NT2/D1 (cell line): ENCODE data around the gene GOT1.

Experiments used
- DNase-seq: peaks from one replicate; pipeline ENCODE4 v3.0.0-alpha.2; 2011; ENCODE audit warnings: low read depth, low spot score
- H3K27me3 ChIP-seq: 2 replicates; pipeline ENCODE4 v1.6.0; 2011; ENCODE audit warnings: mild to moderate bottlenecking; ENCODE audit not compliant: insufficient read length, insufficient read depth
- H3K36me3 ChIP-seq: 2 replicates; pipeline ENCODE4 v1.6.1; 2011; ENCODE audit warnings: mild to moderate bottlenecking, low read length, mixed read lengths; ENCODE audit not compliant: insufficient read depth, insufficient read length
- H3K4me1 ChIP-seq: 2 replicates; pipeline ENCODE4 v1.5.1; 2011; ENCODE audit not compliant: insufficient read depth, insufficient read length
- H3K4me3 ChIP-seq: 2 replicates; pipeline ENCODE4 v1.5.1; 2011; ENCODE audit warnings: low read depth; ENCODE audit not compliant: insufficient read length
- H3K9ac ChIP-seq: 2 replicates; pipeline ENCODE4 v1.6.0; 2011; ENCODE audit warnings: low read depth; ENCODE audit not compliant: insufficient read length
- H3K9me3 ChIP-seq: 2 replicates; pipeline ENCODE4 v1.5.1; 2011; ENCODE audit warnings: mild to moderate bottlenecking, low read length; ENCODE audit not compliant: insufficient read depth
- SUZ12 ChIP-seq: IDR thresholded peaks from 2 replicates; pipeline ENCODE4 v1.6.1; 2011; ENCODE audit not compliant: insufficient read length, insufficient read depth; ENCODE audit errors: extremely low read depth
- YY1 ChIP-seq: IDR thresholded peaks from 2 replicates; pipeline ENCODE4 v1.6.1; 2011; ENCODE audit not compliant: insufficient read length, insufficient read depth
- ZNF274 ChIP-seq: IDR thresholded peaks from 2 replicates; pipeline ENCODE4 v1.6.1; 2011; ENCODE audit warnings: mild to moderate bottlenecking, low read depth, low read length

The GOT1 gene

GRCh38 chr10:99430451-99431189 lies at the start of gene GOT1:
GOT1 (minus strand) TSS chr10:99430624; CDS start chr10:99430565, 59 bp downstream.
- TF ChIP-seq SUZ12, result no peak
- no peak for TF ChIP-seq YY1
- no peak for TF ChIP-seq ZNF274
- peak within 1 kb of the TSS; percentile 88 for H3K4me3 ChIP-seq
- H3K27me3 ChIP-seq, result no peaks in the 10 kb centered on the region
- H3K9ac ChIP-seq, result peak within 1 kb of the TSS; percentile 90
- DNase-seq, result peak; percentile 93
- no peaks in the 10 kb centered on the region for H3K4me1 ChIP-seq
- H3K9me3 ChIP-seq, result no peaks in the 10 kb centered on the region
- peaks cover 17% of the 10 kb centered on the region for H3K36me3 ChIP-seq

DNA sequence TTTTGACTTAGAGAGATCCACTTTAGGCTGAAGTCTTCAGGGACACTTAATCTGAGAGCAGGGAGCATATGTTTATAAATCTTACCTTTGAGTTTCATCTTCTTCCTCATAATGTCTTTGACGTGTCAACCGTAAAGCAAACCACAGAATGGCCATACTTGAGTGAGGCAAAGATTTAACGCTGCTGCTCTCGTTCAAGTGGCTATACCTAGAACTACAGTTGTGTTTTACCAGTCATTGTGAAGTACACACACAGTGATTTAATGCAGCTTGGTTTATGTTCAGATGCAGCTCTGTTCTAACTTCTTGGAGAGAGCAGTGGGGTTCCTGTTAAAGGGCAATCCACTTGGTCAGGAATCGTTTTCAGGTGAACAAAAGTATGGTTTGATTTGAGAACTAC lies 39.9 kb upstream of the GOT1 start:
- Histone ChIP-seq H3K9ac (no peak overlapping the region), H3K4me1 (no peaks in the 10 kb centered on the region), H3K9me3 (no peaks in the 10 kb centered on the region), H3K4me3 (no peak overlapping the region), H3K27me3 (no peaks in the 10 kb centered on the region), H3K36me3 (no peaks in the 10 kb centered on the region)
- TF ChIP-seq YY1, result no peak
- TF ChIP-seq SUZ12, result no peak
- TF ChIP-seq ZNF274, result no peak
- no peak for DNase-seq

DNA sequence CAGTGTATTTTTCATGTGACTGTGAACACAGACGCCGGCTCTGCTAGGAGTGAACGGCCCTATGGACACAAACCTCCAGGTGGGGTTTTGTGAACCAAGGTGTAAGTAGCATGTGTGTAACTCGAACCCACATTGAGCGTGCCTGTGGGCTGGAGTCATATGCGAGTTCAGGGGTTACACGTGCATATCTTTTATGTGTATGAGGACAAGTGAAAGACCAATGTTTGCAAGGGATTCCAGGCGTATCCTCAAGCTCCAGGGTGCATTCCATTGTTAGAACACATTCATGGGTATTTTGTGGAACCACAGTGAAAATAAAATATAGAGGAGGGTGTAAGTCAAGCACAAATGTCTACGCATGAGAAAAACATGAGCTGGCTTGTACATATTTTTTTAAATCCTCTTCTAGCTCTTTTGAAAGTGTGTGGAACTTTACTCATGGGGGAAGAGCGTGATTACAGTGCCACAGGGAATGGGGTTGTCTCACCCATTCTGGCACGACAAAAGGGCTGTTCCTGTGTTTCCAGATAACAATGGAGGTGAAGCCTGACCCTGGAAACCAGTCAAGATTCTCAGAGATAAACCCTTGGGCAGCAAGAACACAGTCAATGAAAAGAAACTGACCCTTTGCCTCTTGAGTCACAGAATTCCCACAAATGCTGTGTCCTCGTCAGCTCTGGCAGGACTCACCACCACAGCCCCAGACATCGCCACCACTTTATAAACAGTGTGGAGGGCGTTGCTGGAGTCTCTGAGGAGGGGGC lies 37.0 kb upstream of the GOT1 start:
- H3K27me3 ChIP-seq, result no peaks in the 10 kb centered on the region
- no peak overlapping the region for H3K9ac ChIP-seq
- DNase-seq, result no peak
- TF ChIP-seq SUZ12 (no peak), ZNF274 (no peak)
- H3K4me1 ChIP-seq, result no peaks in the 10 kb centered on the region
- no peak overlapping the region for H3K4me3 ChIP-seq
- H3K36me3 ChIP-seq, result no peaks in the 10 kb centered on the region
- no peaks in the 10 kb centered on the region for H3K9me3 ChIP-seq

DNA sequence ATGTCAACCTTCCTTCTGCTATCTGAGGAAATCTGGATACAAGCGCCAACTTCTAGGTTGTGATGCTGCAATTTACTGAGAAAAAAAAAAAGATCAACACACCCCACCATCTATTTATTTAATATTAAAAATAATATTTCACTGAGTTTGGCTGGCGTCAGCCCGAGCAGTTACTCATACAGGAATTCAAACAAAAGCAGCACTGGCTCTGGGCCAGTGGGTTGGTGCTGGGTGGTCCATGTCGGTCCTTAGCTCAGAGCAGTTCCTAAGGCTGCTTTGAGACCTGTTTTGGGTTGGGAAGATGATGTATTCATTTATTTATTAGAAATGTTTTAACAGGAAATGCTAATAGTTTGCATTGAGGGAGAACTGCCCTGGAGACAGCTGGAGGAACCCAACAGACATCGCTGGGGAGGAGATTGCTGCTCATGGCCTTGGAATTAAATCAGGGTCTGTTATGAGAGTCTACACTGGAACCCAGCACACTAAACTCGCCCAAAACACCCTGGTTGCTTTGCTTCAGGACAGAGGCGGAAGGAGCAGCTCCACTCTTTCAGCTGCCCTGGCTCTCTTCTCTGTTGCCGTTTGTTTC lies 36.3 kb upstream of the GOT1 start:
- Histone ChIP-seq H3K27me3 (no peaks in the 10 kb centered on the region), H3K4me1 (no peaks in the 10 kb centered on the region), H3K9me3 (no peaks in the 10 kb centered on the region), H3K4me3 (no peak overlapping the region), H3K36me3 (no peaks in the 10 kb centered on the region), H3K9ac (no peak overlapping the region)
- DNase-seq, result no peak
- TF ChIP-seq YY1, result no peak
- no peak for TF ChIP-seq SUZ12
- no peak for TF ChIP-seq ZNF274

DNA sequence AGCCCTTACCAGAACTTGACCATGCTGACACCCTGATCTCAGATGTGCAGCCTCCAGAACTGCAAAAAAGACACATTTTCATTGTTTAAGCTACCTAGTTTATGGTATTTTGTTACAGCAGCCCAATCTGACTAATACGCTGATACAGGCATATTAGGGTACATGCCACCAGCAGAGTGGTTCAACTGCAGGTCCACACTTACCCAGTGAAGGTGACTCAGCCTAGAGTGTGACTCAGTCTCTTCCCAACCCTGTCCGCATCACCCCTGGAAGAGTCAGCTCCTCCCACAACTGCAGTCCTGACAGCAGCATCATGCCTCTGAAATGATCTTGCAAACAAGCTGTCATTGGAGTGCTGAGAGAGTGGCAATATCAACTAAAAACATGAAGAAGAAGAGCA lies 30.8 kb upstream of the GOT1 start:
- no peak overlapping the region for H3K9ac ChIP-seq
- H3K27me3 ChIP-seq, result no peaks in the 10 kb centered on the region
- no peaks in the 10 kb centered on the region for H3K4me1 ChIP-seq
- no peaks in the 10 kb centered on the region for H3K36me3 ChIP-seq
- no peak for DNase-seq
- no peak overlapping the region for H3K4me3 ChIP-seq
- TF ChIP-seq ZNF274 (no peak), SUZ12 (no peak), YY1 (no peak)
- H3K9me3 ChIP-seq, result no peaks in the 10 kb centered on the region

- Histone ChIP-seq H3K9me3 (no peaks in the 10 kb centered on the region), H3K36me3 (no peaks in the 10 kb centered on the region), H3K27me3 (no peaks in the 10 kb centered on the region), H3K4me1 (no peaks in the 10 kb centered on the region), H3K4me3 (no peak overlapping the region), H3K9ac (no peak overlapping the region)
- DNase-seq, result no peak
- TF ChIP-seq YY1 (no peak), SUZ12 (no peak), ZNF274 (no peak)
These were observed 29.6 kb upstream of the GOT1 start for GRCh38 chr10:99460070-99460469.

DNA sequence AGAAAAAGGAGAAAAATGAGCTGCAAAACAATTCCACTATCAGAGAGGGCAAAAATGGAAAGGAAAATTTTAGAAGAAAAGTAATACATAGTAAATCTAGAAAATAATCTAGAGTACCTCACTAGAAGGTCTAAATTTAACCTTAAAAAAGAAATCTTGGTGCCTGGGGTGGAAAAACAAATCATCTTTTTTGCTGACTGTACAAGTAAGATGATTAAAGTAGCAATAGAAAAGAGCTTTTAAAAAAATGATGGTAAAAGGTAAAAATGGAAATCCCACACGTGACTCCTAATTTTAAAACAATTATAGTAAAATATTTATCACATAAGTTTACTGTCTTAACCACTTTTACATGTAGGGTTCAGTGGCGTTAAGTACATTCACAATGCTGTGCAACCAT lies 28.8 kb upstream of the GOT1 start:
- H3K9ac ChIP-seq, result no peak overlapping the region
- no peak for DNase-seq
- no peaks in the 10 kb centered on the region for H3K36me3 ChIP-seq
- H3K9me3 ChIP-seq, result no peaks in the 10 kb centered on the region
- H3K27me3 ChIP-seq, result no peaks in the 10 kb centered on the region
- H3K4me3 ChIP-seq, result no peak overlapping the region
- TF ChIP-seq YY1, result no peak
- no peaks in the 10 kb centered on the region for H3K4me1 ChIP-seq
